Measurements from ENCODE around the gene FANCB.

FANCB gene

DNA sequence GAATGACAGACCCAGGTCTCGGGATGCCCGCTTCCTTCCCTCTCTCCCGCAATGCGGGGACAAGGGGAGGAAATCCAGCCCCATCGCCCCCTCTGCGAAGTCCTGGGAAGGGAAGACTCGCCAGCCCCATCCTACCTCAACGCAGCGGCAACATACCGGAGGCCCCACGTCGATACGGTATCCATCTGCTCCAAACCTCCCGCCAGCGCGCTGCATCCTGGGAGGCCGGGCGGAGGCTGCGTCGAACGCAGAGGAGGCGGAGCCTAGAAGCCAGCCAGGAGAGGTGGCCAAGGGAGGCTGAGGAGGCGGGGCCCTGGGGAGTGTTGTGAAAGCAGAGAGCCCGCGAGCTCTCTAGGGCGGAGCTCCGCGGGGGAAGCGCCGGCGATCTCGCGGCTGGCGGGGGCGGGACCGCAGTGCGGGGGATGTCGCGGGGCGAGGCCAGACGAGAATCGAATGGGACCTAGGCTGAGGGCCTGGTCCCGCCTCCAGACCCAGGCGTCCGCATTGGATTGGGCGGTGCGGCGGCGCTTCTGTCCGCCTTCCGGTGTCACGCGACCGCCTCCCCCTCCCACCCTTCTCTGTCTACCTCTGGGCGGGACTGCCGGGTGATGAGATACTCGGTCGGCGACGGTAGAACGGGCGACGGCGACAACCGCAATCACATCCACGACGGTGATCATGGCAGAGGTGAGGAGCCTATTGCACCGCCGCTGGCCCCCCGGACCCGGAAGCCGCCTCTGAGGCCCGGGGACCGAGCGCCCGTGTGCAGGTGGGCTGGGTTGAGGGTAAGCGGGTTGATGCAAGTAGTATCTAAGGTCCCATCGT, at the start of gene FANCB, which contains the start of gene MOSPD2:
Gene FANCB, minus strand, starts transcription at position 219 of the 825 bp plus-strand sequence. CDS start 7,559 bp downstream, outside the sequence.
Gene MOSPD2, plus strand, starts transcription at position 571 of the 825 bp plus-strand sequence. Its CDS starts 108 bp downstream, at position 679.
- DNase-seq = peak; percentile 97 to 99

DNA sequence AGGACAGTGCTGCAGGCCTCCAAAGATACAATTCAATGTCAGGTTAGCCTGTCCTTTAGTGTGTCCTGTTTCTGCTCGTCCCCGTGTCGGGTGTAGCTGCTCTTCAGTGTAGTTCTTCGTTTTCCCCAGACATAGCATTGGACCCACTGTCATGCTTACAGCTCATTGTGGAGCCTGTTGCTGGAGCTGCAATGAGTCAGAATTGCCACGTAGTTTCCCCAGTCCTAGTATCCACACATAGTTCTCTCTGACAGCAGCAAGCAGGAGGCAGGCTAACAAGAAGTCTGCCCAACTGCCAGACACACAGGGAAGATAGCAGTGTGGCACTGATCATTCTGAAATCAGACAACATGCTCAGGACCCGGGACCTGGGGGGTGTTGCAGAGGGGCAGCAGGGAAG, 49.6 kb upstream of the FANCB start:
- DNase-seq = no peak

DNA sequence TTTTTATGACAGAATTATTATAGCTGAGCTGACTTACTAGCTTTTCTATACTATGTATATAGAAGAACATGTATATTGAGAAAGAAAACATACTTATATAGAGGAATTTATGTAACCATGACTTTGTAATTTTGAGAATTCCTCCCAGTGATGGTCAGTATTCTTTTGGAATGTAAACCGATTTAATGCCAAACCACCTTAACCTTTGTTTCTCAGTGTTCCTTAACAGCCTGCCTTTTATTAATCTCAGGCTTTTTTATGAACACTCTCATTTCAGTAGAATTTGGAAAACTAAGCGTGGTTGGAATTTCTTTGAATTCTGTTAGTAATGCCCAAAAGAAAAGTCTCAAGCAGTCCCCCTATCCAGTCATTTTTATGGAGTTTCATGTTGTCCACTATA, 47.3 kb upstream of the FANCB start:
- no peak for DNase-seq

DNA sequence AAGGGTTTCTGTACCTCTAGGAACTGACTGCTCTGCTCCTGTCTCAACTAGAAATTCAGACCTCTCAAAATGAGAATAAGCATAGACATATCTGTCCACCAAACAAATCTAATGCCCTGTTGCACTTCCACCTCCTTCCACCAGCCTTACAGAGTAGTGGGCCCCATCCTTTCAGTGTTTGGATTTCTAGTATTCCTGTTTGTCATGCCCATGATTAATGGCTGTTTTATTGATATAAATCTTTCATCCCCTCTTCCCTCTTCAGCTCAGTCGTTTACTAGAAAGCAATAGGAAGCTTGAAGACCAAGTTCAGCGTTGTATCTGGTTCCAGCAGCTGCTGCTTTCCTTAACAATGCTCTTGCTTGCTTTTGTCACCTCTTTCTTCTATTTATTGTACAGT, 46.5 kb upstream of the FANCB start:
- DNase-seq = no peak

DNA sequence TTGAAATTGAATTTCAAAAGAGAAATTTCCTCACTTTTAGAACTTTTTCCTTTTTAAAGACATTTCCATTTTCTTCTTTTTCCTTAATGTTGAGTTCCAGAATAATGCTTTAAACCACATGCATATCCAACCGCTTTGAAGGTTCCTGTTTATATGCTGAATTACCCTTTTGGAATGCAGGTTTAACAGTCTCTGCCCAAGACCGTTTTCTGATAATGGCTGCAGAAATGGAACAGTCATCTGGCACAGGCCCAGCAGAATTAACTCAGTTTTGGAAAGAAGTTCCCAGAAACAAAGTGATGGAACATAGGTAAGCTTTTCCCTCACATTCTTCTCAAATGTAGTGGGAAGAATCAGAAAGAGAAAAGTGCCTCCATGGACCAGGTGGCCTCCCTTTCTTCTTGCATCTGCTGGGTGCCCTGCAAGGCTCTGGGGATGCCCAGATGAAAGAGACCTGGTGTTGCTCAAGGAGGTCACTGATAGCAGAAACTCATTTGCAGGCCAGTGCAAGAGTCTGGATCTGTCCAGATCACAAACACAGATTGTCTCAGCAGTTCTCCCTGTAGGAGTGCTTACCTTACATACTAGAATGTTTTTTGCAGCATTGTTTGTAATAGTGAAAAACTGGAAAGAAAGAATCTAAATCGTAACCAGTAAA, 43.3 kb upstream of the FANCB start:
- no peak for DNase-seq

DNA sequence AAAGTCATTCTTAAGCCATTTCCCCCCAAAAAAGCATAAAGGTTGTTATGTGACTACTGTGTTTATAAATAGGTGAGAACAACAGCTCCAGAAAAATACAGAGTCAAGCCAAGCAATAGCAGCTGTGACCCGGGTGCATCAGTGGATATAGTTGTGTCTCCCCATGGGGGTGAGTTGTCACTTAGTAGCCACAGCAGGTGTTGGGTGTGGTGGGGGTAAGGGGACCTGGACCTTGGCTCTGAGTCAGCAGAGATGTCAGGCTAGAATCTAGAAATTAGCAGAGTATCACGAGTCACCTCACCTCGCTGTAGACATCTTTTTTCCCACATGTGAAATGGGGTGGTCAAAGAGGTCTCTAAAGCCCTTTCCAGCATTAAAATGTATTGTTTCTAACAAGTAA, 42.7 kb upstream of the FANCB start:
- DNase-seq = no peak

DNA sequence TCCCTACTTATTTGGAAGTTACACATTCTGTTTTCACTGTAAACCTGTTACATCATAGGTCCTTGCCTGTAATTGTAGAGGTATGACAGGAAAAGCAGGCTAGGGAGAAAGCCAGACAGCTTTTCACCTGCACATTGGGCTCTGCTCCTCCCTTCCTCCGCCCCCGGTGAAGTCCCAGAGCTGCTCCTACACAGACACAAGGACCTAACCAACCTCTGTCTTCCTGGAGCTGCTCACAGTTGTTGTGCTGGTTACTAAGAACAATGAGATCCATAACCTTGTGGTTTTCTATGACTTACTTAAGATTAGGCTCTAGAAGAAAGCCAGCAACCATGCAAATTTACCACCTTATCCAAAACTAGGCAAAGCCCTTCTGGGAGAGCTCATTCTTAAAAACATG, 40.4 kb upstream of the FANCB start:
- no peak for DNase-seq

DNA sequence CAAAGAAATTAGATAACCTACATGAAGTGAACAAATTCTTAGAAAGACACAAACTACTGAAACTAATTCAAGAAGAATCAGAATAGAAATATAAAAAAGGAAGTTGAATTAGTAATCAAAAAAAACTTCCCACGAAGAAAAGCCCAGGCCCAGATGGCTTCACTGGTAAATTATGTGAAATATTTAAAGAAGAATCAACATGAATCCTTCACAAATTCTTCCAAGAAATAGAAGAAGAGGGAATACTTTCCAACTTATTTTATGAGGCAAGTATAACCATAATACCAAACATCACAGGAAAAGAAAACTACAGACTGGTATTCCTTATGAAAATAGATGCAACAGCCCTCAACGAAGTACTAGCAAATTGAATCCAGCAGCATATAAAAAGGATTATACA, 31.0 kb upstream of the FANCB start:
- no peak for DNase-seq

DNA sequence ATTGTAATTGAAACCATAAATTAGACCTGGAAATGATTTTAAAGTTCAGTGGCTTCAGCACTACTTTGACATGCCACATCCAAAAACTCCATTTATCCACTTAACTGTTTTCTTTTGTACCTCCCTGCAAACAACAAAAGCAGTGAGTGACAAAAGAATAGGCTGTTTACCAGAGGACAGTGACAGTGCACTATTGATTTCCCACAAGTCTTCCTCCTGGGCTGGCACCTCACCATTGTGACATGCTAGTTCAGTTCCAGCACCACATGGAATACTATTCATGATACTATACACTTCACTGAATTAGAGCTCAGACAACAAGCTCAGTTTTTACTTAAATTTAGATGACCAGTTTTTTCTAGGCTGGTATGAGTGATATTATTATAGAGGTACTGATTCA, 29.7 kb upstream of the FANCB start:
- no peak for DNase-seq

DNA sequence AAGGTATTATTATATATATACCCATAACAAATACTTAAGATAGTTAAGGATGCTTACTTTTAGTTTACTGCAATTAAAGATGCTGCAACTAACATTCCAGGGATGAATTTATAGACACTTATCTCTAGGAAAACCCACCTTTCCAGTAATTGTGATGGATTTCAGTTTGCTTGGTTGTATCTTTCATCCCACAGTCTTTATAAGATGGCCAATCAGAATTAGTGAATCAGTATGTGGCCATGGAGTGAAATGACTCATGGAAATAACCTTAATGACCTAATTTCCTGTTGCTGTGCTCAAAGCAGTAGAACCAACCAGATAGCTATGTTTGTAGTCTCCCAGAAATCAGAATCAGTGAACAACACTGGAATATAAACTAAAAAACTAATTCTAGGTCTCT, 26.7 kb upstream of the FANCB start:
- DNase-seq = no peak

DNA sequence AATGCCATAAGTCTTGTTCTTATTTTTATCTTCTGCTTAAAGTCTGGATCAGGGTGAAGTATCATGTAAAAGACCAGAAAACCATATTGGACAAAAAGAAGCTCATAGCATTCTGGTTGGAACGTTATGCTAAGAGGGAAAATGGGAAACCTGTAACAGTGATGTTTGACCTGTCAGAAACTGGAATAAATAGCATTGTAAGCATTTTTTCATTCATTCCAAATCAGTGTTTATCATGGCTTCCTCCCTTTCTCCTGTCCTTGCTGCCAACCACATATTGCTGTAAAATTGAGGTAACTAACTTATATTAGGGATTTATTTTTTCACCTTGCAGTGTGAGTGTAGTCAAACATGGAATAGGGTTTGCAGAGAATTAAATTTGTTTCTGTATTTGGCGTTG, 24.2 kb upstream of the FANCB start:
- no peak for DNase-seq

DNA sequence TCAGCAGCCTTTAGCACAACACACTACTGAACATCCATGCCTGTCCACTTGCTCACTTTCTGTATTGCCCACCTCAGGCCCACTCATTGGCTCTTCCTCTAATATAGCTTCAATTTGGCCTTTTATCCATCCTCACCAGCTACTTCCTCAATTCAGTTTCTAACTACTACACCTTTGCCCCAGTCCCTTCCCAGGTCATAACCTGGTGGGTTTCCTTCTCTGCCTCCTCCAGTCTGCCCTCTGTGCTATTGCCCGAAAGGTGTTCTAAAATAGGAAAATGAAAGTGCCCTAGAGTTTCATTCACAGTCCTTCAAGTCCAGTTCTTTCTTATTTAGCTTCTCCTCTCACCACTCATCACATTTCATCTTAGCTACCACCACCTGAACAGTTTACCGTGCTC, 23.4 kb upstream of the FANCB start:
- no peak for DNase-seq

DNA sequence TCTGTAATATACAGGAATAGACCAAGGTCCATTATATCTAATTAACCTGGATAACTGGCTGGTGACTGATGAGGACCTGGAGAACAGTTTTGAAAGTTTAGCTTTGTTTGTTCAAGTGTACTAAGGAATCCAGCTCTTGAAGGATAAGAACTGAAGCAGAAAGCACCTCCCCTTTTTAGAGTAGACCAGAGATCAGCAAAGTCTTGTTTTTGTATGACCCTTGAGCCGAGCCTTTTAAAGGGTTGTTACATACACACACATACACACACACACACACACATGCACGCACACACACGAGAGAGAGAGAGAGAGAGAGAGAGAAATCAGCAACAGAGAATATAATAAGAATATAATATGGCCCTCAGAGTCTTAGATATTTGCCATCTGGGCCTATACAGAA, 13.4 kb upstream of the FANCB start:
- no peak for DNase-seq

DNA sequence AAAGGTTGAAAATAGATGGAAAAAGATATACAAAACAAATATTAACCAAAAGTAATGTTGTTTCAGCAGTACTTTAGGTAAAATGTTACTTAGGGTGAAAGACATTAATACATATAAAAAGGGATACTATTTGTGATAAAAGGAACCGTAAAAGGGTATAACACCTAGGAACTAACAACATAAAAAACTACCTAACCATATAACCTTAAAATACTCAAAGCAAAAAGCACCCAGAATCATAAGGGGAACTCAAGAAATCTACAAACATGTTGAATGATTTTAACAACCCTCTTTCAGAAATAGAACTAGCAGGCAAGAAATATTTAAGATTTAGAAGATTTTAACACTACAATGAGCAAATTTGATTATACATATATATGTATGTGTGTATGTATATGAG, 11.8 kb upstream of the FANCB start:
- DNase-seq = no peak

DNA sequence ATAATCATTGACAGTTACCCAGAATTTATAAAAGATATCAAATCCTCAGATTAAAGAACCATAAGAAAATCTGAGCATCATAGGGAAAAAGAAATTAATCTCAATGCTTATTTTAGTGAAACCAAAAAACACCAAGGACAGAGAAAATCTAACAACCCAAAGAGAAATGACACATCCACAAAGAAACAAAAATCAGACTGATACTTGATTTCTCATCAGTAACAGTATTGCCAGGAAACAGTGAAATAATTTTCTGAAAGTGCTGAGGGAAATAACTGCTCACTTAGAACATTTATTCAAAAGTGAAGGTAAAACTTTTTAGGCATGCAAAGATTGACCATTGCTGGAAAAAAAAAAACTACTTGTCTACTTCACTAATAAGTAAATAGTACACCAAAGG, 11.0 kb upstream of the FANCB start:
- no peak for DNase-seq

DNA sequence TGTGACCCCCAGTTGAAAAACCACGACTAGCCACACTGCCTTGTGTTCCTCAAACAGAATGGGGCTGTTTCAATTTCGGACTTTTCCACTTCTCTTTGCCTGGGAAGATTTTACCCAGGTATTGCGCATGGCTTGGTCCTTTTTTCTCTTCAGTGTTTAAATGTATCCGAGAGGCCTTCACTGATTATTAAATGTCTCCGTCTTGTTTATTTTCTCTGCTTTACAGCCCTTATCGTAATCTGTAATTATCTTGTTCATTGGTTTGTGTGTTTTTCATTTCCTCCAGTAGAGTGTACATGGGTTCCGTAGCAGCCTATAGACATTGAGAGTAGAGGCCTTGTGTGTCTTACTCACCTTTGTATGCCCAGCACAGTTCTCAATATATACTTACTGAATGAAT, 2.8 kb upstream of the FANCB start:
- no peak for DNase-seq

DNA sequence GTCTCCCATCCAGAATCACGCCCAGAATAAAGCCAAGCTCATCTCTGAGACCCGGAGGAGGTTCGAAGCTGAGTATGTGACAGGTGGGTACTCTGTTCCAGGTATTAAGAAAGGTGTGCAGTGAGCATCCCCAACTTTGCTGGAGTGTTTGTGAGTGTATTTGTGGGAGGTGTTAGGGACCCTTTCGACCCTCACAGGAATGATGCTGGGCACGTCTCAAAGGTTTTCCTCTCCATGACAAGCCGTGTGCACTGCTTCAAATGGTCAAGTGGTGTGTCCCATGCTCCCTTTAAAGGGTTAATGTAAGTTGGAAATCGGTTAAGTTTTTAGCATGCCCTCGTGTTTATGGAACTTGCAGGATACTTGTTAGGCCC, 794 bp upstream of the FANCB start:
- DNase-seq = no peak

DNA sequence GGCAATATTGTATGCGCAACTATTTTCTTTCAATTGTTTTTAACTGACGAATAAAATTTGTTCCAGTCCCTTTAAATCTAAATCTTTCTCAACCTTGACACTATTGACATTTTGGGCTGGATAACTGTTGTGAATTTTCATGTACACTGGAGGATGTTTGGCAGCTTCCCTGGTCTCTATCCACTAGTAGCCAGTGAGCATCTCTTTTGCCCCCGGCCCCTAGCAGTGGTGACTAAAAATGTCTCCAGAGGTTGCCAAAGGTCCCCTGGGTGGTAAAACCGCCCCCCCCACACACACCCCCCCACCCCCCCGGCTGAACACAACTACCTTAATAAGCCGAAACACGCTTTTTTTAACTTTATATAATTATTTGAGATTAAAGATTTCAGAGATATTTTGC, 514 bp downstream of the FANCB start:
- DNase-seq = peak in 1 of 2 experiments; percentile 27

DNA sequence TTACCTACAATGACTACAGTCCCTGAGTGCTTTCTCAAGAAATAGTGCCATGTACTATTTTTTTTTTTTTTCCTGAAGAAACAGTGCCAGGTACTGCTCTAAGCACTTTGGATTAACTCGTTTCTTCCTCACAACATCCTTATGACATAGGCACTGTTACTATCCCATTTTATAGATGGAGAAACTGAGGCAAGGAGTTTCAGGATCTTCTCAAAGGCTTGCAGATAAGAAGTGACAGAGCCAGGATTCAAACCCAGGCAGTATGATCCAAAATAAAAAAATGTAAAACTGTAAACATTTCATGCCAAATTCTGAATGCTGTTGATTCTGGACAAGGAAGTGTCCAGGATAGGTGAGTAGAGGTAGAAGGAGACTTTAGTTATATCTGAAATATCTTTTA, 1.1 kb downstream of the FANCB start:
- DNase-seq = no peak

DNA sequence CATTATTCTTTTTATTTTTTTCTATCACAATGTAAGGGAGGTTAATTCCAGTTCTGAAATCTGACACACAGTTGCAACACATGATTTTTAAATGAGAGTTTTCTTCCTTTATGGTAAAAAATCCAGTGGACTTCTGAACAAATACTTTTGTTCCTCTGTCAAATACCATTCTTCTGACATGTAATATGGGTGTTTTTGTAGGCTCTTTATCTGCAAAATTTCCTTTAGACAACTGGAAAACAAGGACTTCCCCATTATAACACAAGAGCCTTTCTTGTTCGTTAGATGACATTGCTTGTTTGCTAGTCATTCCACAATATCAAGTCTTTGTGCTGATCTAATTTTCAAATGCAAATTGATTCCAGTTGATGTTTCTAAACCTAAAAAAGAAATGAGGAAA, 7.7 kb downstream of the FANCB start:
- peak in 1 of 2 experiments; percentile 5 for DNase-seq

DNA sequence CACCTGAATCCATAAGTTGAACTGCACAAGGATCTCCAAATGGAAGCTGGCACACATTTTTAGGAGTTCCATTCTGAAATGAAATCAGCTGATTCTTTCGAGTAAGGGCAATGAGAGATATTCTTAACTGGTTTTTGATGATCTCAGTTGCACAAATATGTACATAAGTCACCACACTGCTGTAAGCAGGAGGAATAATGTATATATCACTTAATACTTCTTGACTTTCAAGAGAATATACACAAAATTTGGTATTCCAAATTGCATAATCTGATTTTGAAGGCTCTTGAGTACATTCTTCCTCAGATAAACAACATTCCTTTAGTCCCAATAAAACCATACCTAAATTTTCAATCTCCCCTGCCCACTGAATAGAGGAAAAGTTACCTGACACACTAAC, 8.2 kb downstream of the FANCB start:
- DNase-seq = no peak

DNA sequence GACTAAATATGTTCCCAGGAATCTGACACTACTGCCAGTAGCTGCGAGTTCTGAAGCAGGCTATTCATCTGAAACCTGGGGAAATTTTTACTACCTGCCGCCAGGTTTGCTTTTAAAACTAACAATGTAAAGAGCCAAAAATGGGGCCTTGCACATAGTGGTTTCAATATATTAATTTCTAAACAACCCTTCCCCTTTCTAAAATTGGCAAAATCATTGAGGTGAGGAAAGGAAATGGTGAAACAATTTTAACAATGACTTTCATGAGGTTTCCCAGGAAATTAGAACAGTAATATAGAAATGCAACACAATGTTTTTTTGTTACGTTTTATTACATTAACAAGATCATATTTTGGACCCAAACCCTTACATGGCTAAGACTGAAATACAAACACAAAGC, 21.3 kb downstream of the FANCB start:
- no peak for DNase-seq

DNA sequence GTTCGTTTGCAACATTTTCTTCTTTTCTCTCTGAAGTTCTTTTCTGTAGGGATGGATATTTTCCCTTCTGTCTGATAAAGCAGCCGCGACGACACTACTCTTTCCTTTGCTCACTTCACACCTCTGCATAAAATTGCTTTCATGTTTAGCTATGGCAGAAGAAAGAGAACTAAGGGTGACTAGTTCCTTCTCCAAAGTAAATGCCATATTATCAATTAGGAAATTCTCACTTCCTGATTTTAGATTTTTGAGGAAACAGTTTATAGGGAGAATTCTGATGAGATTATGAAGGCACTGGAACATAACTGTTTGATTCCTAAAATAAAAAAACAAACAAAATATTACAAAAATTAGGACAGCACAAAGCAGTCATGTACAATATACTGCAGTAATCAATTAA, 29.2 kb downstream of the FANCB start:
- no peak for DNase-seq

DNA sequence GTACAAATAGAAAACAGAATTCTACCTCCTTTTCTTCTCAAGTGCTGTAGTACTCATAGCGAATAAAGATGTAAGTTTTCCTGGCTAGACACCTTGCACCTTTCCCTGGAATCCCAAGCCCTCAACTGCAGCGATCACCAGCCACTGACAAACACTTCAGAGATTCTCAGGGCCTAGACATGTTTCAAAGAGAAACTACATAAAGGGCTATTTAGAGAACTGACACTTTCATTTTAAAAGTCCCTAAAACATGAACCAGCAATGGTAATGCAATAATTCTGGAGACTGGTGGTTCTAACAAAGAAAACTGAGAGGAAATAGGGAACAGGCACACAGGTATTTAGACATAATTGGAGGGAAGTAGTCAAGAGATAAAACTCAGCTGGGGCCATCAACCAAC, 35.7 kb downstream of the FANCB start:
- DNase-seq = no peak

DNA sequence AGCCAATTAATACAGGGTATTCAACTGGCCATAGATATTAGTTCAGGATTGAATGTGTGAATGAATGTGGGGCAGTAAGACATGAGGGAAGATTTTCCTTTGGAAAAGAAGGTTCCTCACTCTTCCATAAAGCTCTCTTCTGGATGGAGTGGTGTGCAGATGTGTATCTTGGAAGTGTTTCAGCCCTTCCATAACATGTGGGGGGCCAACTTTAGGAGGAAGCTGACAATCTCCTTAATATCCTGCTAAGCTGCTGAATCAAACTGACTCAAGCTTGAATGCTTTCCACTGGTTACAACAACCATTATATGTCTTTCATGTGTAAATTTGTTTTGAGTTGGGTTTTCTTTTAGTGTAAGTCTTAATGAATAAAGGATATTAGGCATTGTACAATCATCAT, 40.3 kb downstream of the FANCB start:
- DNase-seq = no peak
